GM23338 (cell line): ENCODE data around the gene PDZD8. TPM values are rescaled to one million over a fixed set of nuclear protein-coding genes. Genes with fewer than 3 reads are reported as not detected.

ENCODE experiments used
- EZH2 ChIP-seq: fragments of 200-600 bp; sonication (generic); IDR thresholded peaks from one replicate; pipeline ENCODE4 v1.8.0; 2017; ENCODE audit warnings: antibody characterized with exemption, mild to moderate bottlenecking, low read depth; ENCODE audit not compliant: unreplicated experiment
- JUNB ChIP-seq: IDR thresholded peaks from one replicate; pipeline ENCODE4 v1.6.1; 2016; ENCODE audit warnings: antibody characterized with exemption; ENCODE audit not compliant: unreplicated experiment
- NANOG ChIP-seq: IDR thresholded peaks from 2 replicates; pipeline ENCODE4 v1.6.1; 2016; ENCODE audit warnings: antibody characterized with exemption, borderline replicate concordance
- POLR2AphosphoS5 ChIP-seq: IDR thresholded peaks from 2 replicates; pipeline ENCODE4 v1.6.1; 2016; ENCODE audit warnings: antibody characterized with exemption, low read depth
- STAT1 ChIP-seq: IDR thresholded peaks from one replicate; pipeline ENCODE4 v1.6.1; 2016; ENCODE audit warnings: antibody characterized with exemption; ENCODE audit not compliant: unreplicated experiment
- ZNF114 ChIP-seq: fragments of 250-450 bp; sonication (Bioruptor Pico); IDR thresholded peaks from 2 replicates; pipeline ENCODE4 v1.5.0; 2020; ENCODE audit warnings: mild to moderate bottlenecking, moderate library complexity
- ZNF331 ChIP-seq: fragments of 250-450 bp; sonication (Bioruptor Pico); IDR thresholded peaks from 2 replicates; pipeline ENCODE4 v1.5.0; 2020; ENCODE audit warnings: low read depth, mild to moderate bottlenecking, moderate library complexity
- polyA plus RNA-seq: library from polyadenylated mRNA; unstranded; fragments of >200 nt; fragmentation: Nextera tagmentation; extraction: Ambion mirVana; gene quantifications from 2 replicates; pipeline ENCODE4 v1.2.1, GENCODE V29; 2016
- total RNA-seq: library from RNA; depleted of rRNA; stranded (reverse); fragments of >200 nt; shearing (Covaris generic); gene quantifications from 2 replicates; pipeline ENCODE4 v1.2.3, GENCODE V29; 2014
- TF ChIP-seq, protein P1 (sequence below): fragments of 250-450 bp; sonication (Bioruptor Pico); IDR thresholded peaks from 2 replicates; pipeline ENCODE4 v1.5.0; 2020; ENCODE audit warnings: mild to moderate bottlenecking, moderate library complexity
- TF ChIP-seq, protein P2 (sequence below): IDR thresholded peaks from 2 replicates; pipeline ENCODE4 v1.6.1; 2016; ENCODE audit warnings: antibody characterized with exemption
- TF ChIP-seq, protein P3 (sequence below), 2 experiments: fragments of 200-600 bp in 1 of 2; sonication (generic) in 1 of 2; conservative IDR thresholded peaks; 2 replicates each; pipeline versions ENCODE4 v1.5.1 to v1.6.1; 2016 to 2017; ENCODE audit warnings: antibody characterized with exemption in 2 of 2, low read depth in 2 of 2, mild to moderate bottlenecking in 2 of 2, moderate library complexity in 1 of 2

The PDZD8 gene
- total and polyA plus RNA-seq, 2 experiments from 2014 or later, result 11.4 to 28.6 TPM

DNA sequence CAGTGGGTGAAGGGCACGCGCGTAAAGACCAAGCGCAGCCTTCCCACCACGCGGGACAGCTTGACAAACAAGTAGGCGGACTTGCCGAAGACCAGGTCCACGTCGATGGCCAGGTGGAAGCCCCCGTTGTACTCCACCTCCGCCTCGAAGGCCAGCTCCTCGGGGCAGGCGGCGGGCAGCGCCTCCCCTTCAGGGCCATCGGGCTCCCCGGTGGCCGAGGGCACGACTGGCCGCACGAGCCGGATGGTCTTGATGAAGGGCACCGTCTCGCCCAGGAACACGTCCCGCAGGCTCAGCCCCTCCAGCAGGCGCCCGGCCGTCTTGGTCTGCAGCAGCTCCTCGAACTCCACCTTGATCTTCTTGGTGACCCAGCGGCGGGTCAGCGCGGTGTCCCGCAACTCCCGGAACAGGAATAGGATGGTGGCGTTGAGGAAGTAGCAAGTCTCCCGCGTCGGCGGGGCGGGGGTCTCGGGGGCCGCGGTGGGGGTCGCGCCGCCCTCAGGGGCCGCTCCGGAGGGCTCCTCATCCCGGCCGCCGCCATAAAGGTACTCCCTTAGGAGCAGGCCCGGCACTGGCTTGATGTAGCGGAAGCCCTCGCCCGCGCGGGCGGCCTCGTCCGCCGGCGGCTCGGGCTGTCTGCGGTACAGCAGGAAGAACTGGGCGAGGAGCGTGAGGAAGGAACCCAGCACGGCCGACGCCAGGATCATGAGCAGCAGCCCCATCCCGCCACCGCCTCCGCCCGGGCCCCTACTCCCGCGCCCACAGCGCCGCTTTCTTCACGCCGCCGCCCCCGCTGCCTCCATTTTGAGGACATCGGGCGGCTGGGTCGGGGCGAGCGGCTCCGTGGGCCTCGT is 507 bp downstream of the PDZD8 start (continued):
- TF ChIP-seq, protein P1, sequence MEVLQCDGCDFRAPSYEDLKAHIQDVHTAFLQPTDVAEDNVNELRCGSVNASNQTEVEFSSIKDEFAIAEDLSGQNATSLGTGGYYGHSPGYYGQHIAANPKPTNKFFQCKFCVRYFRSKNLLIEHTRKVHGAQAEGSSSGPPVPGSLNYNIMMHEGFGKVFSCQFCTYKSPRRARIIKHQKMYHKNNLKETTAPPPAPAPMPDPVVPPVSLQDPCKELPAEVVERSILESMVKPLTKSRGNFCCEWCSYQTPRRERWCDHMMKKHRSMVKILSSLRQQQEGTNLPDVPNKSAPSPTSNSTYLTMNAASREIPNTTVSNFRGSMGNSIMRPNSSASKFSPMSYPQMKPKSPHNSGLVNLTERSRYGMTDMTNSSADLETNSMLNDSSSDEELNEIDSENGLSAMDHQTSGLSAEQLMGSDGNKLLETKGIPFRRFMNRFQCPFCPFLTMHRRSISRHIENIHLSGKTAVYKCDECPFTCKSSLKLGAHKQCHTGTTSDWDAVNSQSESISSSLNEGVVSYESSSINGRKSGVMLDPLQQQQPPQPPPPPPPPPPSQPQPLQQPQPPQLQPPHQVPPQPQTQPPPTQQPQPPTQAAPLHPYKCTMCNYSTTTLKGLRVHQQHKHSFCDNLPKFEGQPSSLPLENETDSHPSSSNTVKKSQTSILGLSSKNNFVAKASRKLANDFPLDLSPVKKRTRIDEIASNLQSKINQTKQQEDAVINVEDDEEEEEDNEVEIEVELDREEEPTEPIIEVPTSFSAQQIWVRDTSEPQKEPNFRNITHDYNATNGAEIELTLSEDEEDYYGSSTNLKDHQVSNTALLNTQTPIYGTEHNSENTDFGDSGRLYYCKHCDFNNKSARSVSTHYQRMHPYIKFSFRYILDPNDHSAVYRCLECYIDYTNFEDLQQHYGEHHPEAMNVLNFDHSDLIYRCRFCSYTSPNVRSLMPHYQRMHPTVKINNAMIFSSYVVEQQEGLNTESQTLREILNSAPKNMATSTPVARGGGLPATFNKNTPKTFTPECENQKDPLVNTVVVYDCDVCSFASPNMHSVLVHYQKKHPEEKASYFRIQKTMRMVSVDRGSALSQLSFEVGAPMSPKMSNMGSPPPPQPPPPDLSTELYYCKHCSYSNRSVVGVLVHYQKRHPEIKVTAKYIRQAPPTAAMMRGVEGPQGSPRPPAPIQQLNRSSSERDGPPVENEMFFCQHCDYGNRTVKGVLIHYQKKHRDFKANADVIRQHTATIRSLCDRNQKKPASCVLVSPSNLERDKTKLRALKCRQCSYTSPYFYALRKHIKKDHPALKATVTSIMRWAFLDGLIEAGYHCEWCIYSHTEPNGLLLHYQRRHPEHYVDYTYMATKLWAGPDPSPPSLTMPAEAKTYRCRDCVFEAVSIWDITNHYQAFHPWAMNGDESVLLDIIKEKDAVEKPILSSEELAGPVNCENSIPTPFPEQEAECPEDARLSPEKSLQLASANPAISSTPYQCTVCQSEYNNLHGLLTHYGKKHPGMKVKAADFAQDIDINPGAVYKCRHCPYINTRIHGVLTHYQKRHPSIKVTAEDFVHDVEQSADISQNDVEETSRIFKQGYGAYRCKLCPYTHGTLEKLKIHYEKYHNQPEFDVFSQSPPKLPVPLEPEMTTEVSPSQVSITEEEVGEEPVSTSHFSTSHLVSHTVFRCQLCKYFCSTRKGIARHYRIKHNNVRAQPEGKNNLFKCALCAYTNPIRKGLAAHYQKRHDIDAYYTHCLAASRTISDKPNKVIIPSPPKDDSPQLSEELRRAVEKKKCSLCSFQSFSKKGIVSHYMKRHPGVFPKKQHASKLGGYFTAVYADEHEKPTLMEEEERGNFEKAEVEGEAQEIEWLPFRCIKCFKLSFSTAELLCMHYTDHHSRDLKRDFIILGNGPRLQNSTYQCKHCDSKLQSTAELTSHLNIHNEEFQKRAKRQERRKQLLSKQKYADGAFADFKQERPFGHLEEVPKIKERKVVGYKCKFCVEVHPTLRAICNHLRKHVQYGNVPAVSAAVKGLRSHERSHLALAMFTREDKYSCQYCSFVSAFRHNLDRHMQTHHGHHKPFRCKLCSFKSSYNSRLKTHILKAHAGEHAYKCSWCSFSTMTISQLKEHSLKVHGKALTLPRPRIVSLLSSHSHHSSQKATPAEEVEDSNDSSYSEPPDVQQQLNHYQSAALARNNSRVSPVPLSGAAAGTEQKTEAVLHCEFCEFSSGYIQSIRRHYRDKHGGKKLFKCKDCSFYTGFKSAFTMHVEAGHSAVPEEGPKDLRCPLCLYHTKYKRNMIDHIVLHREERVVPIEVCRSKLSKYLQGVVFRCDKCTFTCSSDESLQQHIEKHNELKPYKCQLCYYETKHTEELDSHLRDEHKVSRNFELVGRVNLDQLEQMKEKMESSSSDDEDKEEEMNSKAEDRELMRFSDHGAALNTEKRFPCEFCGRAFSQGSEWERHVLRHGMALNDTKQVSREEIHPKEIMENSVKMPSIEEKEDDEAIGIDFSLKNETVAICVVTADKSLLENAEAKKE, result no peak
- TF ChIP-seq ZNF331 (CRISPR knock-in tag) (no peak), STAT1 (no peak), POLR2AphosphoS5 (no peak), EZH2 (no peak), JUNB (no peak), NANOG (no peak), ZNF114 (CRISPR knock-in tag) (no peak)
- TF ChIP-seq, protein P2, sequence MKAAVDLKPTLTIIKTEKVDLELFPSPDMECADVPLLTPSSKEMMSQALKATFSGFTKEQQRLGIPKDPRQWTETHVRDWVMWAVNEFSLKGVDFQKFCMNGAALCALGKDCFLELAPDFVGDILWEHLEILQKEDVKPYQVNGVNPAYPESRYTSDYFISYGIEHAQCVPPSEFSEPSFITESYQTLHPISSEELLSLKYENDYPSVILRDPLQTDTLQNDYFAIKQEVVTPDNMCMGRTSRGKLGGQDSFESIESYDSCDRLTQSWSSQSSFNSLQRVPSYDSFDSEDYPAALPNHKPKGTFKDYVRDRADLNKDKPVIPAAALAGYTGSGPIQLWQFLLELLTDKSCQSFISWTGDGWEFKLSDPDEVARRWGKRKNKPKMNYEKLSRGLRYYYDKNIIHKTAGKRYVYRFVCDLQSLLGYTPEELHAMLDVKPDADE, result no peak
- TF ChIP-seq, protein P3, sequence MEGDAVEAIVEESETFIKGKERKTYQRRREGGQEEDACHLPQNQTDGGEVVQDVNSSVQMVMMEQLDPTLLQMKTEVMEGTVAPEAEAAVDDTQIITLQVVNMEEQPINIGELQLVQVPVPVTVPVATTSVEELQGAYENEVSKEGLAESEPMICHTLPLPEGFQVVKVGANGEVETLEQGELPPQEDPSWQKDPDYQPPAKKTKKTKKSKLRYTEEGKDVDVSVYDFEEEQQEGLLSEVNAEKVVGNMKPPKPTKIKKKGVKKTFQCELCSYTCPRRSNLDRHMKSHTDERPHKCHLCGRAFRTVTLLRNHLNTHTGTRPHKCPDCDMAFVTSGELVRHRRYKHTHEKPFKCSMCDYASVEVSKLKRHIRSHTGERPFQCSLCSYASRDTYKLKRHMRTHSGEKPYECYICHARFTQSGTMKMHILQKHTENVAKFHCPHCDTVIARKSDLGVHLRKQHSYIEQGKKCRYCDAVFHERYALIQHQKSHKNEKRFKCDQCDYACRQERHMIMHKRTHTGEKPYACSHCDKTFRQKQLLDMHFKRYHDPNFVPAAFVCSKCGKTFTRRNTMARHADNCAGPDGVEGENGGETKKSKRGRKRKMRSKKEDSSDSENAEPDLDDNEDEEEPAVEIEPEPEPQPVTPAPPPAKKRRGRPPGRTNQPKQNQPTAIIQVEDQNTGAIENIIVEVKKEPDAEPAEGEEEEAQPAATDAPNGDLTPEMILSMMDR (conservative IDR thresholded peaks at IDR 0.05; ENCODE audit: low read depth in 2 of 2), result no peak
